CD4-positive, alpha-beta T cell treated with Interleukin-2 at 100 ng/mL for 4 hours (primary cell): Measurements from ENCODE around the gene SNX7.

Source experiments
- DNase-seq: peaks from one replicate; pipeline ENCODE4 v3.0.0-alpha.2; 2020; ENCODE audit warnings: low spot score

Gene SNX7

GRCh38 chr1:98697781-98698180 is 36.3 kb downstream of the SNX7 start:
- no peak for DNase-seq

GRCh38 chr1:98698625-98699024 is 37.1 kb downstream of the SNX7 start:
- no peak for DNase-seq

- DNase-seq = no peak
Observed at GRCh38 chr1:98700228-98700627, 38.7 kb downstream of the SNX7 start.

- DNase-seq = no peak
Observed at GRCh38 chr1:98702976-98703375, 41.5 kb downstream of the SNX7 start.

GRCh38 chr1:98704474-98704873 is 43.0 kb downstream of the SNX7 start:
- DNase-seq = no peak

GRCh38 chr1:98704971-98705370 is 43.5 kb downstream of the SNX7 start:
- DNase-seq = no peak

- no peak for DNase-seq
Observed at GRCh38 chr1:98705591-98705990, 44.1 kb downstream of the SNX7 start.

GRCh38 chr1:98706173-98706843 is 44.8 kb downstream of the SNX7 start:
- no peak for DNase-seq

GRCh38 chr1:98707556-98707955 is 46.0 kb downstream of the SNX7 start:
- no peak for DNase-seq

- no peak for DNase-seq
Observed at GRCh38 chr1:98709906-98710305, 48.4 kb downstream of the SNX7 start.

GRCh38 chr1:98723574-98723973 is 62.1 kb downstream of the SNX7 start:
- DNase-seq = no peak

- DNase-seq = no peak
Observed at GRCh38 chr1:98732985-98733781, 71.7 kb downstream of the SNX7 start.

GRCh38 chr1:98733782-98734112 is 72.2 kb downstream of the SNX7 start:
- no peak for DNase-seq

- DNase-seq = no peak
Observed at GRCh38 chr1:98735756-98736155, 74.2 kb downstream of the SNX7 start.

- DNase-seq = no peak
Observed at GRCh38 chr1:98737835-98738234, 76.3 kb downstream of the SNX7 start.

GRCh38 chr1:98739762-98740161 is 78.2 kb downstream of the SNX7 start:
- no peak for DNase-seq

GRCh38 chr1:98741164-98741563 is 79.6 kb downstream of the SNX7 start:
- DNase-seq = no peak

- DNase-seq = peak; percentile 27
Observed at GRCh38 chr1:98749152-98749756, 87.7 kb downstream of the SNX7 start.

GRCh38 chr1:98754176-98754575 is 92.7 kb downstream of the SNX7 start:
- no peak for DNase-seq

GRCh38 chr1:98761219-98761865 is 99.8 kb downstream of the SNX7 start:
- DNase-seq = no peak

GRCh38 chr1:98763488-98764150 is 102.1 kb downstream of the SNX7 start:
- no peak for DNase-seq

- DNase-seq = no peak
Observed at GRCh38 chr1:98764485-98764884, 103.0 kb downstream of the SNX7 start.
